OCI-LY1 (cell line): ENCODE results near the gene POT1.

Experiments used
- H2AFZ ChIP-seq: fragments of 200-600 bp; sonication (generic), shearing (Covaris generic); 2 replicates; pipeline ENCODE4 v1.6.0; 2014; ENCODE audit warnings: antibody characterized with exemption, mild to moderate bottlenecking, low read length
- H3F3A ChIP-seq: fragments of 200-600 bp; sonication (generic), shearing (Covaris generic); 2 replicates; pipeline ENCODE4 v1.6.0; 2014; ENCODE audit warnings: mild to moderate bottlenecking, antibody characterized with exemption, low read length, moderate library complexity; ENCODE audit not compliant: insufficient read depth
- H3K27ac ChIP-seq: fragments of 200-600 bp; sonication (generic); 2 replicates; pipeline ENCODE4 v1.5.1; 2014; ENCODE audit warnings: low read length, mixed run types, mild to moderate bottlenecking, low read depth; ENCODE audit not compliant: poor library complexity, severe bottlenecking
- H3K27me3 ChIP-seq: fragments of 200-600 bp; sonication (generic); 2 replicates; pipeline ENCODE4 v1.6.0; 2014; ENCODE audit warnings: antibody characterized with exemption, mild to moderate bottlenecking, low read length, moderate library complexity; ENCODE audit not compliant: insufficient read depth
- H3K36me3 ChIP-seq: fragments of 200-600 bp; sonication (generic); 2 replicates; pipeline ENCODE4 v1.6.1; 2014; ENCODE audit warnings: mild to moderate bottlenecking, antibody characterized with exemption, low read length, moderate library complexity, mixed read lengths; ENCODE audit not compliant: insufficient read depth
- H3K4me1 ChIP-seq: fragments of 200-600 bp; sonication (generic); 2 replicates; pipeline ENCODE4 v1.5.1; 2014; ENCODE audit warnings: mild to moderate bottlenecking, low read length, moderate library complexity; ENCODE audit not compliant: insufficient read depth, severe bottlenecking
- H3K4me2 ChIP-seq: fragments of 200-600 bp; sonication (generic), shearing (Covaris generic); 2 replicates; pipeline ENCODE4 v1.6.1; 2014; ENCODE audit warnings: low read length
- H3K4me3 ChIP-seq: fragments of 200-600 bp; sonication (generic); 2 replicates; pipeline ENCODE4 v1.5.1; 2014; ENCODE audit warnings: low read length, low read depth, mild to moderate bottlenecking, mixed read lengths; ENCODE audit not compliant: poor library complexity, severe bottlenecking
- H3K79me2 ChIP-seq: fragments of 200-600 bp; shearing (Covaris generic); 2 replicates; pipeline ENCODE4 v1.6.1; 2016; ENCODE audit warnings: mixed run types, low read length, mixed read lengths; ENCODE audit not compliant: insufficient read depth
- H3K9ac ChIP-seq: fragments of 200-600 bp; sonication (generic), shearing (Covaris generic); 2 replicates; pipeline ENCODE4 v1.6.1; 2014; ENCODE audit warnings: mild to moderate bottlenecking, low read length, mixed read lengths
- H3K9me2 ChIP-seq: fragments of 200-600 bp; sonication (generic), shearing (Covaris generic); 2 replicates; pipeline ENCODE4 v1.6.1; 2014; ENCODE audit warnings: low read depth, mild to moderate bottlenecking, low read length, mixed read lengths
- H3K9me3 ChIP-seq: fragments of 200-600 bp; shearing (Covaris generic); 2 replicates; pipeline ENCODE4 v1.6.1; 2014; ENCODE audit warnings: low read length, mixed read lengths
- H4K20me1 ChIP-seq: fragments of 200-600 bp; sonication (generic), shearing (Covaris generic); 2 replicates; pipeline ENCODE4 v1.6.0; 2016; ENCODE audit warnings: mild to moderate bottlenecking, low read length; ENCODE audit not compliant: insufficient read depth
- EZH2 ChIP-seq: fragments of 200-600 bp; sonication (generic), shearing (Covaris generic); IDR thresholded peaks from 2 replicates; pipeline ENCODE4 v1.8.0; 2017; ENCODE audit warnings: borderline replicate concordance, mixed run types, mild to moderate bottlenecking, antibody characterized with exemption, low read length, moderate library complexity, mixed read lengths
- TF ChIP-seq, protein P1 (sequence below): fragments of 200-600 bp; sonication (generic), shearing (Covaris generic); IDR thresholded peaks from 2 replicates; pipeline ENCODE4 v1.5.1; 2017; ENCODE audit warnings: mild to moderate bottlenecking, antibody characterized with exemption, low read length, moderate library complexity, mixed read lengths

Gene POT1

DNA sequence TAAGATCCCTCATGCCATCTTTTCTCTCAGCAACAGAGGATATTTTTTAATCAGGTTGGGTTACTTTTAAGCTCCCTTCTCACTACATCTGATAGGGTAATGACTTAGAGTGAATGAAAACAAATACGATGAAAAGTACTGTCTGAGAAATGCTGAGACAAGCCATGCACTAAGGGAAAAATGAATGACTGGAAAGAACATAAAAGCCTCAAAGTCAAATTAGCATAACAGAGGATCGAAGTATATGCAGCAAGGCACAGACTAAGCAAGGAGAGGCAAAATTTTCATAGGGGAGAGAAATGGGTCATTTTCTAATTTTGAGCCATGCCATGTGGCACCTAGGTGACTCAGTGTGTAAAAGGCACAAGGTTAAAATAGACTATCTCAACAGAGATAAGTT lies 8.5 kb upstream of the POT1 start:
- Histone ChIP-seq H3K27ac (no peak overlapping the region), H4K20me1 (no peaks in the 10 kb centered on the region), H3K4me2 (no peak overlapping the region), H3K4me3 (no peak overlapping the region), H3K9me3 (no peaks in the 10 kb centered on the region), H3K36me3 (no peaks in the 10 kb centered on the region), H3K9me2 (no peaks in the 10 kb centered on the region), H3K4me1 (no peaks in the 10 kb centered on the region), H3K79me2 (no peaks in the 10 kb centered on the region), H3K27me3 (no peaks in the 10 kb centered on the region), H3K9ac (no peak overlapping the region), H2AFZ (no peak overlapping the region), H3F3A (no peaks in the 10 kb centered on the region)
- TF ChIP-seq, protein P1, sequence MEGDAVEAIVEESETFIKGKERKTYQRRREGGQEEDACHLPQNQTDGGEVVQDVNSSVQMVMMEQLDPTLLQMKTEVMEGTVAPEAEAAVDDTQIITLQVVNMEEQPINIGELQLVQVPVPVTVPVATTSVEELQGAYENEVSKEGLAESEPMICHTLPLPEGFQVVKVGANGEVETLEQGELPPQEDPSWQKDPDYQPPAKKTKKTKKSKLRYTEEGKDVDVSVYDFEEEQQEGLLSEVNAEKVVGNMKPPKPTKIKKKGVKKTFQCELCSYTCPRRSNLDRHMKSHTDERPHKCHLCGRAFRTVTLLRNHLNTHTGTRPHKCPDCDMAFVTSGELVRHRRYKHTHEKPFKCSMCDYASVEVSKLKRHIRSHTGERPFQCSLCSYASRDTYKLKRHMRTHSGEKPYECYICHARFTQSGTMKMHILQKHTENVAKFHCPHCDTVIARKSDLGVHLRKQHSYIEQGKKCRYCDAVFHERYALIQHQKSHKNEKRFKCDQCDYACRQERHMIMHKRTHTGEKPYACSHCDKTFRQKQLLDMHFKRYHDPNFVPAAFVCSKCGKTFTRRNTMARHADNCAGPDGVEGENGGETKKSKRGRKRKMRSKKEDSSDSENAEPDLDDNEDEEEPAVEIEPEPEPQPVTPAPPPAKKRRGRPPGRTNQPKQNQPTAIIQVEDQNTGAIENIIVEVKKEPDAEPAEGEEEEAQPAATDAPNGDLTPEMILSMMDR, result no peak
- TF ChIP-seq EZH2, result no peak

DNA sequence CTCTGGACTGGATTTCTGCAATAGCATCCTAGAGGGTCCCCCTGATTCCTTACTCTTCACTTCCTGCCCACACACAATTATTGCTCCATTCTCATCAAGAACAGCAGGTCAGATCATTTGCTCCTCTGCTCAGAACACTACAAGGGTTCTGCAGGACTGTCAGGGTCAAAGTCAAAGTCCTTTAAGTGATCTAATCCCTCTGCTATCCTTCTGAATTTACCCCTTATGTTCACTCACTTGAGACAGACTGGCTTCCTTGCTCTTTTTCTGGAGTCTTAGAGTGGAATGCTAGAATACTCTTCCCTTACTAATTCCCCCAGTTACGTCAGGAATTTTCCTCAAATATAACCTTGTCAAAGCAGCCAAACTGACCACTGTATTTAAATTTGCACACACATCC lies 7.5 kb upstream of the POT1 start:
- Histone ChIP-seq H3K4me1 (no peaks in the 10 kb centered on the region), H3K9me2 (no peaks in the 10 kb centered on the region), H3K4me3 (no peak overlapping the region), H3K27ac (no peak overlapping the region), H3K4me2 (no peak overlapping the region), H3K9me3 (no peaks in the 10 kb centered on the region), H3F3A (no peaks in the 10 kb centered on the region), H3K27me3 (no peaks in the 10 kb centered on the region), H3K36me3 (no peaks in the 10 kb centered on the region), H2AFZ (no peak overlapping the region), H3K79me2 (no peaks in the 10 kb centered on the region), H4K20me1 (no peaks in the 10 kb centered on the region), H3K9ac (no peak overlapping the region)
- TF ChIP-seq, protein P1, result no peak
- TF ChIP-seq EZH2, result no peak

DNA sequence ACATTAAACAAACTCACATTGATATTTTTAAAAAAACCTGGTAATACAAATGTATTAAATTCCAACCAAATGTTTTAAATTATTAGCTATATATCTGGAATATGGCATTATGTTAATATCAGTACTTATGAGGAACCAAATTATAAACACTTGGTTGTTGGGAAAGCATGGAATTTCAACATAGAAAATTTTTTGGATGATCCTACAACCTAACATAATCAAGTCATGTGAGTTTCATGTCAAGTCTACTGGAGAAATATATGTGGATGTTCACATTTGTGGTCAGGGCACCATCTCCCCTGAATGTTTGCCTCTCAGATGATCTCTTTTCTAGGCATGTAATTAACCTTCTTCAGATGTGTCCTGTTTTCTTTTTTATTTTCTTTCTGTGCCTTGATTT lies 5.2 kb upstream of the POT1 start:
- no peak overlapping the region for H3K27ac ChIP-seq
- no peak overlapping the region for H3K4me2 ChIP-seq
- 0 out of 2 replicates have a peak, but pooled peaks cover 6% of the 10 kb centered on the region for H3F3A ChIP-seq
- no peak overlapping the region for H3K9ac ChIP-seq
- no peak overlapping the region for H2AFZ ChIP-seq
- H3K9me2 ChIP-seq, result no peaks in the 10 kb centered on the region
- H3K4me1 ChIP-seq, result peaks cover 4% of the 10 kb centered on the region
- H3K36me3 ChIP-seq, result no peaks in the 10 kb centered on the region
- H3K27me3 ChIP-seq, result no peaks in the 10 kb centered on the region
- H3K9me3 ChIP-seq, result no peaks in the 10 kb centered on the region
- no peaks in the 10 kb centered on the region for H4K20me1 ChIP-seq
- TF ChIP-seq, protein P1, result no peak
- TF ChIP-seq EZH2, result no peak
- H3K4me3 ChIP-seq, result no peak overlapping the region
- H3K79me2 ChIP-seq, result no peaks in the 10 kb centered on the region
